Caco-2 (cell line): ENCODE data around the gene SOCS2. TPM values are rescaled to one million over a fixed set of nuclear protein-coding genes. Genes with fewer than 3 reads are reported as not detected.

Experiments used
- BruUV-seq: library from RNA; stranded (reverse); fragments of 400-500 nt; replicated peaks from 2 replicates; lab custom pipeline; 2021; lab: Mats Ljungman, UMichigan
- CTCF ChIA-PET: fragments of 300-600 bp; sonication (Branson Sonifier 250); formaldehyde crosslinking; loops from one replicate; lab custom pipeline; 2022; ENCODE audit warnings: antibody characterized with exemption; lab: Charles Lee
- POLR2A ChIA-PET: fragments of 300-600 bp; sonication (Branson Sonifier 250); formaldehyde crosslinking; loops from one replicate; lab custom pipeline; 2022; ENCODE audit warnings: antibody characterized with exemption; lab: Charles Lee
- DNase-seq, 2 experiments: peaks; one replicate each; pipeline versions ENCODE4 v3.0.0 to v3.0.0-alpha.2; 2020 to 2022
- H3K27me3 ChIP-seq: replicated peaks from 2 replicates; pipeline ENCODE4 v1.6.0; 2011; ENCODE audit warnings: low read length; ENCODE audit not compliant: control insufficient read depth, insufficient read depth
- H3K36me3 ChIP-seq: 2 replicates; pipeline ENCODE4 v1.5.1; 2011; ENCODE audit warnings: low read length; ENCODE audit not compliant: control insufficient read depth, insufficient read depth
- H3K4me1 ChIP-seq: fragments of 250-450 bp; sonication (Bioruptor Pico); 2 replicates; pipeline ENCODE4 v1.5.1; 2020; ENCODE audit warnings: mild to moderate bottlenecking
- H3K4me3 ChIP-seq: 2 replicates; pipeline ENCODE4 v1.5.1; 2011; ENCODE audit warnings: low read depth, mild to moderate bottlenecking, control low read depth, low read length
- H3K9me3 ChIP-seq: fragments of 250-450 bp; sonication (Bioruptor Pico); 2 replicates; pipeline ENCODE4 v1.5.1; 2020; ENCODE audit warnings: mild to moderate bottlenecking, moderate library complexity
- H3K27ac Mint-ChIP-seq: one replicate; pipeline ENCODE4 v1.8.0; 2022; ENCODE audit warnings: mixed read lengths; ENCODE audit not compliant: unreplicated experiment
- H3K27me3 Mint-ChIP-seq: one replicate; pipeline ENCODE4 v1.8.0; 2022; ENCODE audit warnings: mixed read lengths; ENCODE audit not compliant: insufficient read depth, unreplicated experiment
- H3K36me3 Mint-ChIP-seq: one replicate; pipeline ENCODE4 v1.8.0; 2022; ENCODE audit warnings: mild to moderate bottlenecking, mixed read lengths; ENCODE audit not compliant: insufficient read depth, unreplicated experiment
- H3K4me1 Mint-ChIP-seq: one replicate; pipeline ENCODE4 v1.8.0; 2022; ENCODE audit warnings: low read depth, mixed read lengths; ENCODE audit not compliant: unreplicated experiment
- H3K4me3 Mint-ChIP-seq: one replicate; pipeline ENCODE4 v1.8.0; 2022; ENCODE audit warnings: mild to moderate bottlenecking, moderate library complexity, mixed read lengths; ENCODE audit not compliant: unreplicated experiment
- H3K9me3 Mint-ChIP-seq: one replicate; pipeline ENCODE4 v1.8.0; 2022; ENCODE audit warnings: mixed read lengths; ENCODE audit not compliant: unreplicated experiment
- intact Hi-C: fragments of 100-400 bp; cut with micrococcal nuclease; formaldehyde crosslinking; loops from one replicate; pipeline ENCODE4 v1.10.0; 2022; ENCODE audit not compliant: unreplicated experiment
- total RNA-seq: library from RNA; stranded (reverse); gene quantifications from 2 replicates; pipeline ENCODE4 v1.2.3, GENCODE V29; 2022
- TF ChIP-seq, protein P1 (sequence below), 2 experiments: fragments of 200-600 bp in 1 of 2; IDR thresholded peaks; 1 replicate in 1 of 2; 2 replicates in 1 of 2; pipeline versions ENCODE4 v1.5.1 to v1.8.0; 2011 to 2022; ENCODE audit warnings: antibody characterized with exemption in 1 of 2, control low read depth in 1 of 2, inconsistent platforms in 1 of 2, low read depth in 1 of 2, low read length in 1 of 2, mild to moderate bottlenecking in 1 of 2, moderate library complexity in 1 of 2; ENCODE audit not compliant: insufficient read depth in 1 of 2, severe bottlenecking in 1 of 2, unreplicated experiment in 1 of 2

Gene SOCS2
- total RNA-seq, 1 experiment from 2014 or later, result 95.4 TPM

- ChIA-PET CTCF (interaction anchor here (1.4 kb wide), 1 partner anchor 10 kb away, joined by 3 read pairs; no protein-coding TSS in a partner anchor), POLR2A (no interaction called here)
- Histone ChIP-seq H3K4me3 (no peak overlapping the region), H3K27me3 (no peaks in the 10 kb centered on the region), H3K9me3 (no peaks in the 10 kb centered on the region), H3K36me3 (no peaks in the 10 kb centered on the region), H3K4me1 (no peaks in the 10 kb centered on the region)
- TF ChIP-seq, protein P1, sequence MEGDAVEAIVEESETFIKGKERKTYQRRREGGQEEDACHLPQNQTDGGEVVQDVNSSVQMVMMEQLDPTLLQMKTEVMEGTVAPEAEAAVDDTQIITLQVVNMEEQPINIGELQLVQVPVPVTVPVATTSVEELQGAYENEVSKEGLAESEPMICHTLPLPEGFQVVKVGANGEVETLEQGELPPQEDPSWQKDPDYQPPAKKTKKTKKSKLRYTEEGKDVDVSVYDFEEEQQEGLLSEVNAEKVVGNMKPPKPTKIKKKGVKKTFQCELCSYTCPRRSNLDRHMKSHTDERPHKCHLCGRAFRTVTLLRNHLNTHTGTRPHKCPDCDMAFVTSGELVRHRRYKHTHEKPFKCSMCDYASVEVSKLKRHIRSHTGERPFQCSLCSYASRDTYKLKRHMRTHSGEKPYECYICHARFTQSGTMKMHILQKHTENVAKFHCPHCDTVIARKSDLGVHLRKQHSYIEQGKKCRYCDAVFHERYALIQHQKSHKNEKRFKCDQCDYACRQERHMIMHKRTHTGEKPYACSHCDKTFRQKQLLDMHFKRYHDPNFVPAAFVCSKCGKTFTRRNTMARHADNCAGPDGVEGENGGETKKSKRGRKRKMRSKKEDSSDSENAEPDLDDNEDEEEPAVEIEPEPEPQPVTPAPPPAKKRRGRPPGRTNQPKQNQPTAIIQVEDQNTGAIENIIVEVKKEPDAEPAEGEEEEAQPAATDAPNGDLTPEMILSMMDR (IDR thresholded peaks at IDR 0.05; ENCODE audit: insufficient read depth in 1 of 2, low read depth in 1 of 2, low read length in 1 of 2, severe bottlenecking in 1 of 2, unreplicated experiment in 1 of 2), result no peak
- Mint-ChIP-seq H3K27me3 (no peaks in the 10 kb centered on the region), H3K27ac (no peak overlapping the region), H3K36me3 (no peaks in the 10 kb centered on the region), H3K4me1 (no peaks in the 10 kb centered on the region), H3K4me3 (no peak overlapping the region), H3K9me3 (no peaks in the 10 kb centered on the region)
- intact Hi-C loops, result no loop called here
- BruUV-seq, result no TSS peak
- no peak for DNase-seq
Measured at GRCh38 chr12:93536111-93536765, 36.2 kb upstream of the SOCS2 start.

- H3K27me3 ChIP-seq, result no peaks in the 10 kb centered on the region
- H3K36me3 ChIP-seq, result no peaks in the 10 kb centered on the region
- no peak for DNase-seq
- Mint-ChIP-seq H3K27ac (no peak overlapping the region), H3K4me1 (no peaks in the 10 kb centered on the region), H3K27me3 (no peaks in the 10 kb centered on the region), H3K4me3 (no peak overlapping the region), H3K36me3 (peaks cover 2% of the 10 kb centered on the region), H3K9me3 (no peaks in the 10 kb centered on the region)
- TF ChIP-seq, protein P1 (IDR thresholded peaks at IDR 0.05; ENCODE audit: insufficient read depth in 1 of 2, low read depth in 1 of 2, low read length in 1 of 2, severe bottlenecking in 1 of 2, unreplicated experiment in 1 of 2), result no peak
- no peak overlapping the region for H3K4me3 ChIP-seq
- BruUV-seq, result no TSS peak
- ChIA-PET POLR2A (no interaction called here), CTCF (interaction anchor here (1.4 kb wide), 1 partner anchor 10 kb away, joined by 3 read pairs; no protein-coding TSS in a partner anchor)
- intact Hi-C loops, result no loop called here
- no peaks in the 10 kb centered on the region for H3K9me3 ChIP-seq
- H3K4me1 ChIP-seq, result peaks cover 4% of the 10 kb centered on the region; the same call in 1 of the 2 replicates
Measured at GRCh38 chr12:93536766-93537488, 35.5 kb upstream of the SOCS2 start.

DNA sequence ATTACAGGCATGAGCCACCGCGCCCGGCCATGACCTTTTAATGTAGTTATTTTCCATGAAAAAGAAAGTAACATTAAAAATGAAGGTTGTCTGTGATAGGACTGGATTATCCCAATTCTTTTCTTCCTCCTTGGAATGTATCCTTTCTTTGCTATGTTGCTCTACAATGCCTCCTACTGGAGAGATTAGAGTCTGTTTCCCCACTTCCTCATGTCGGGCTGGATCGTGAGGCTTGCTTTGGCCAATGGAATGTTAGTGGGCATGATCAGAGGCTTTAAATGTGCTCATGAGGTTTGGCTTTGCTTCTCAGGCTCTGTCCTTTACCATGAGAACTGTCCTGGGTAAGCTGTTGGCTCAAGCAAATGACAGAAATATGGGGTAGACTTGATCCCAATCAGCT lies 34.7 kb upstream of the SOCS2 start:
- Mint-ChIP-seq H3K27me3 (no peaks in the 10 kb centered on the region), H3K36me3 (peaks cover 5% of the 10 kb centered on the region), H3K27ac (no peak overlapping the region), H3K4me1 (no peaks in the 10 kb centered on the region), H3K4me3 (no peak overlapping the region), H3K9me3 (no peaks in the 10 kb centered on the region)
- TF ChIP-seq, protein P1 (IDR thresholded peaks at IDR 0.05; ENCODE audit: insufficient read depth in 1 of 2, low read depth in 1 of 2, low read length in 1 of 2, severe bottlenecking in 1 of 2, unreplicated experiment in 1 of 2), result peak in 1 of 2 experiments; percentile 12
- no peaks in the 10 kb centered on the region for H3K36me3 ChIP-seq
- no peak for DNase-seq
- no peak overlapping the region for H3K4me3 ChIP-seq
- H3K4me1 ChIP-seq, result peaks cover 10% of the 10 kb centered on the region; the same call in 1 of the 2 replicates
- no TSS peak for BruUV-seq
- H3K27me3 ChIP-seq, result no peaks in the 10 kb centered on the region
- ChIA-PET POLR2A (no interaction called here), CTCF (no interaction called here)
- intact Hi-C loops, result no loop called here
- H3K9me3 ChIP-seq, result no peaks in the 10 kb centered on the region
